Measurements from ENCODE around the gene COMMD10.

COMMD10 gene

DNA sequence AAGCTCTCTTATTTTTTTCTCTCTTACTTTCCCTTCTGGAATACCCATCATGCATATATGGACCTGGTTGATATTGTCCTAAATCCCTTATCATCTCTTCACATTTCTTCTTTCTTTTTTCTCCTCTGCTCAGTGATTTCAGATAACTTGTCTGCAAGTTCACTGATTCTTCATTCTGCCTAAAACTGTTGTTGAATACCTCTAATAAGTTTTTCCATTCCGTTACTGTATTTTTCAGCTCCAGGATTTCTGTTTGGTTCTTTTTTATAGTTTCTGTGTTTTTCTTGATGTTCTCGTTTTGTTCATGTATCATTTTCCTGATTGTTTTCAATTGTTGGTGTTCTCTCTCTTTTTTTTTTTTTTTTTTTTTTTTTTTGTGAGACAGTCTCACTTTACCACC is 203.7 kb downstream of the COMMD10 start:
- DNase-seq (ENCODE audit: extremely low read depth, low read depth), result no peak
- TF ChIP-seq, protein P1, sequence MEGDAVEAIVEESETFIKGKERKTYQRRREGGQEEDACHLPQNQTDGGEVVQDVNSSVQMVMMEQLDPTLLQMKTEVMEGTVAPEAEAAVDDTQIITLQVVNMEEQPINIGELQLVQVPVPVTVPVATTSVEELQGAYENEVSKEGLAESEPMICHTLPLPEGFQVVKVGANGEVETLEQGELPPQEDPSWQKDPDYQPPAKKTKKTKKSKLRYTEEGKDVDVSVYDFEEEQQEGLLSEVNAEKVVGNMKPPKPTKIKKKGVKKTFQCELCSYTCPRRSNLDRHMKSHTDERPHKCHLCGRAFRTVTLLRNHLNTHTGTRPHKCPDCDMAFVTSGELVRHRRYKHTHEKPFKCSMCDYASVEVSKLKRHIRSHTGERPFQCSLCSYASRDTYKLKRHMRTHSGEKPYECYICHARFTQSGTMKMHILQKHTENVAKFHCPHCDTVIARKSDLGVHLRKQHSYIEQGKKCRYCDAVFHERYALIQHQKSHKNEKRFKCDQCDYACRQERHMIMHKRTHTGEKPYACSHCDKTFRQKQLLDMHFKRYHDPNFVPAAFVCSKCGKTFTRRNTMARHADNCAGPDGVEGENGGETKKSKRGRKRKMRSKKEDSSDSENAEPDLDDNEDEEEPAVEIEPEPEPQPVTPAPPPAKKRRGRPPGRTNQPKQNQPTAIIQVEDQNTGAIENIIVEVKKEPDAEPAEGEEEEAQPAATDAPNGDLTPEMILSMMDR (IDR thresholded peaks at IDR 0.05; ENCODE audit: low read depth, low read length), result no peak

- DNase-seq (ENCODE audit: extremely low read depth, low read depth), result no peak
- TF ChIP-seq, protein P1 (IDR thresholded peaks at IDR 0.05; ENCODE audit: low read depth, low read length), result no peak
Observed at GRCh38 chr5:116289276-116289675, 204.5 kb downstream of the COMMD10 start.

- TF ChIP-seq, protein P1 (IDR thresholded peaks at IDR 0.05; ENCODE audit: low read depth, low read length), result no peak
- no peak for DNase-seq (ENCODE audit: extremely low read depth, low read depth)
Observed at GRCh38 chr5:116291271-116291670, 206.4 kb downstream of the COMMD10 start.

GRCh38 chr5:116292321-116292720 is 207.5 kb downstream of the COMMD10 start:
- TF ChIP-seq, protein P1 (IDR thresholded peaks at IDR 0.05; ENCODE audit: low read depth, low read length), result no peak
- DNase-seq (ENCODE audit: extremely low read depth, low read depth), result no peak

- DNase-seq (ENCODE audit: extremely low read depth, low read depth), result no peak
- TF ChIP-seq, protein P1 (IDR thresholded peaks at IDR 0.05; ENCODE audit: low read depth, low read length), result no peak
Observed at GRCh38 chr5:116296335-116297072, 211.7 kb downstream of the COMMD10 start.

DNA sequence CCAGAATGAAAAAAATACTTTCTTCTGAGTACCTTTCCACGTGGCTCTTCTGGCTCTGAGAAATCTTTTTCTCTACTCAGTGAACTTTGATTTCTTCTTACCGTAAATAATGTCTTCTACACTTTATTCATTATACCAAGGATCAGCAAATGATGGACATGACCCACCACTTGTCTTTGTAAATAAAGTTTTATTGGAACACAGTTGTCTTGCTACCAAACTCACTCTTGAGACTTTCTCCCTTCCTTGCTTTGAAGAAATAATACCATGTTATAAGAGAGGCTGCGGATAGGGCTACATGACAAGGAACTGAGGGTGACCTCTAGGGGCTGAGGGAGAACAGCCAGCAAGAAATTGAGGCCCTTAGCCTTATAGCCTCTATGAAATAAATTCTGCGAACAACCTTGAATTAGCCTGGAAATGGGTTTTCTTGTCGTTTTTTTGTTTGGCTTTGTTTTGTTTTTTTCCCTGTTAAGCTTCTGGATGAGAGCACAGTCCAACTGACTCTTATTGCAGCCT is 212.5 kb downstream of the COMMD10 start:
- DNase-seq (ENCODE audit: extremely low read depth, low read depth), result no peak
- TF ChIP-seq, protein P1 (IDR thresholded peaks at IDR 0.05; ENCODE audit: low read depth, low read length), result no peak

DNA sequence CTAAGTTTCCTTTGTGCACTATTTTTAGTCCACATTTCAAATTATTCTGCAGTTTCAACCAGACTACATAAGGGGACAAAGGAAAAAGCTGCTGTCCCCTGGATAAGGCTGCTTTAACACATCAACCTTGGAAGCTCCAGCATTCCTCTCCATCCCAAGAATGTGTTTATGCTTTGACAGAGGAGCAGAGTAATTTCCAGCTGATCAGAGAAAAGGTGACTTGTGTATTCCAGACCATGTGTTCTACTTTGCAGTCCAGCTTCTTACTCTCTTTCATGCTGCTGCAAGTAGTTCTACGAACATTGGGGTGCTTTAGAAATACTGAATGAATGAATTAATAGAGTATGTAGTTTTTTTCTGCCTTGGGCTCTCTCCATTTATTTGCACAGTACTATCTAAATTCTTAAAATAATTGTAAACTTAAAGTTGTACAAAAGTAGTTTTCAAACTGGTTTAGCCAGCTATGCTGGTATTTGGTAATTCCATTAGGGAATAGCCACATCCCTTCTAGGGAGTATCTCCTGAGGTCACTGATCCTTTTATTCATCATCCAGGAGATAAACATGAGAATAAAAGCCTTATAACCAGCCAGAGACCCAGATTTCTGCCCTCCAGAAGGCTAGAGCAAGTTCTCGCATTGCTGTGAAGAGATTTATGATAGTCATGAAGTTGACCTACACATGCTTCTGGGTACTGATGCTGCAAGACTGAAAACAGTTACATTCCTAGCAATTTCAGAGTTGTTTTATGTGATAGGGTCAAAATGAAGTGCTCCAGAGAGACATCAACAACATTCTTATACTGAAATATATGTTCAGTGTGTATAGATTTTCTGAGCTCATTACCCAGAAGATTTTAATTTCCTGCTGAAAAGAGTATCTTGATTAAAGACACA is 215.2 kb downstream of the COMMD10 start:
- TF ChIP-seq, protein P1 (IDR thresholded peaks at IDR 0.05; ENCODE audit: low read depth, low read length), result no peak

More for the DNA sequence above, 215.2 kb downstream of the COMMD10 start:
- DNase-seq (ENCODE audit: extremely low read depth, low read depth), result no peak
